Ovary (tissue), 9 donors: ENCODE data around the gene CYP19A1. TPM values are rescaled to one million over a fixed set of nuclear protein-coding genes. Genes with fewer than 3 reads are reported as not detected.

Source experiments
- DNase-seq, 5 donors: peaks; one replicate each; pipeline ENCODE4 v3.0.0-alpha.2; 2019 to 2020
- H3K27ac ChIP-seq, 2 donors: fragments of 200-600 bp; one replicate each; pipeline versions ENCODE4 v1.5.1 to v1.8.0; 2019 to 2022
- H3K27me3 ChIP-seq: fragments of 200-600 bp; one replicate; pipeline ENCODE4 v1.8.0; 2022
- H3K36me3 ChIP-seq: fragments of 200-600 bp; sonication (generic); one replicate; pipeline ENCODE4 v1.5.1; 2019
- H3K4me1 ChIP-seq: one replicate; pipeline ENCODE4 v1.8.1; 2013; ENCODE audit warnings: mild to moderate bottlenecking, moderate library complexity; ENCODE audit not compliant: insufficient read depth
- H3K4me3 ChIP-seq: fragments of 200-600 bp; sonication (generic); one replicate; pipeline ENCODE4 v1.5.1; 2017
- H3K9me3 ChIP-seq, 2 donors: fragments of 200-600 bp in 1 of 2; sonication (generic) in 1 of 2; one replicate each; pipeline versions ENCODE4 v1.5.1 to v1.8.1; 2013 to 2019; ENCODE audit warnings: mild to moderate bottlenecking in 1 of 2, moderate library complexity in 1 of 2
- EP300 ChIP-seq: sonication (generic); formaldehyde crosslinking; IDR thresholded peaks from one replicate; pipeline ENCODE4 v1.6.1; 2017; ENCODE audit warnings: antibody characterized with exemption
- POLR2A ChIP-seq: fragments of 450-650 bp; IDR thresholded peaks from one replicate; pipeline ENCODE4 v1.6.1; 2017; ENCODE audit warnings: antibody characterized with exemption, mild to moderate bottlenecking, moderate library complexity
- WGBS, 3 donors: extraction: QIAGEN DNeasy Blood & Tissue Kit in 1 of 3; methylation state at CpG; one replicate each; pipeline versions ENCODE4 v1.1.5 to v1.1.7; 2013 to 2017; 5-methylcytosine and 5-hydroxymethylcytosine counted together
- intact Hi-C, 4 donors: fragments of 100-400 bp; cut with DNase I; formaldehyde crosslinking; loops; one replicate each; pipeline versions ENCODE4 v1.11.0 to v1.15.1; 2022 to 2023
- polyA plus RNA-seq, 2 donors: library from polyadenylated mRNA; stranded (reverse); fragments of 200-250 nt in 1 of 2; fragments of 350-450 nt in 1 of 2; fragmentation: Illumina TruSeq in 1 of 2; extraction: RNeasy Lipid Tissue Mini Kit (QIAGEN cat#74804) in 1 of 2; gene quantifications; one replicate each; pipeline ENCODE4 v1.2.3, GENCODE V29; 2013 to 2014
- total RNA-seq, 7 donors: library from RNA; depleted of rRNA in 2 of 7; stranded (reverse); fragments of >200 nt in 2 of 7; fragmentation: NEBNext Ultra II Directional in 3 of 7; extraction: Animal tissue kit (Norgen Biotek cat#: 25700) in 3 of 7; gene quantifications; one replicate each; pipeline versions ENCODE4 v1.1.0 to v1.2.4, GENCODE V29; 2016 to 2023
- TF ChIP-seq, protein P1 (sequence below), 3 donors: fragments of 450-650 bp in 2 of 3; fragments of 200-600 bp in 1 of 3; IDR thresholded peaks; one replicate each; pipeline versions ENCODE4 v1.5.1 to v1.8.0; 2016 to 2022; ENCODE audit warnings: antibody characterized with exemption in 3 of 3, mild to moderate bottlenecking in 1 of 3
- donor health status: DM: no; HTN: no; CAD: no; lungs with moderate emphysema.
- donor health status: DM: no; HTN: no; CAD: no.
- donor health status: Bipolar disorder and iron deficiency.
- donor health status: DM: yes; HTN: yes; CAD: no.
- donor health status: DM: no; HTN: no; CAD: no.
- donor health status: DM: yes; HTN: yes; CAD: no.

Gene CYP19A1
- total and polyA plus RNA-seq, 9 donors = 0.81 to 1,570 (median 1.4) TPM

DNA sequence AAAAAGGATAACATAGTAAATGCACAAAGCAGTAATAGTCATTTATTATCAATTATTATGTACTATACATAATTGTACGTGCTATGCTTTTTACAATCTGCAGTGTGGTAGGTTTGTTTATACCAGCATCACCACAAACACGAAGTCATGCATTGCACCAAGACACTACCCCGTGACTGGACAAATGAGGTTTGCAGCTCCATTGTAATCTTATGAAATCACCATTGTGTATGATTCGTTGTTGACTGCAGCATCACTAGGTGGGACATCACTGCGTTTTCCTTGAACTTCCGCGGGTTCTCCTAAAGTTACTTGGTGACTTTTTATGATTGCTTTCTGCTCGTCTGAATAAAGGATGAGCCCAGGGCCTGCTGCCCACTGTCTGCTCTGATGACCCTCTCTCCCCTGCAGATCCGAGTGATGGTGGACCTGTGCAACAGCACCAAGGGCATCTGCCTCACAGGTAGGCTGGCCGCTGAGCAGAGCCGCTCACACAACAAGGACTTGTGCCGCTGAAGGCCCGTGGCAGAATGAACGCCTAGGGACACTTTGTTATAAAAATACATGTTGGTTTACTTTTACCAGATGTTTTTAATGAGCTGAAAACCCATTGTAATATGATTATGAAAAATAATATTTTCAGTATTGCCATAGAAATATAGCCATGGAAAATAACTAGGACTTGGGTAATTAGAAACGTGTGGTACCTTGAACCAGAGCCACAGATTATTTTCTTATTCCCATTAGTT, 38.8 kb upstream of the CYP19A1 start:
- no peak overlapping the region for H3K4me3 ChIP-seq
- 79 to 87% (median 84%) methylated on average over 15 of the region's 15 CpGs for WGBS, 3 donors
- H3K36me3 ChIP-seq = no peaks in the 10 kb centered on the region
- no peak overlapping the region for H3K27ac ChIP-seq
- H3K27me3 ChIP-seq = no peaks in the 10 kb centered on the region
- no peaks in the 10 kb centered on the region for H3K9me3 ChIP-seq
- DNase-seq = no peak
- H3K4me1 ChIP-seq = no peaks in the 10 kb centered on the region
- TF ChIP-seq EP300 (no peak), POLR2A (no peak)
- TF ChIP-seq, protein P1, sequence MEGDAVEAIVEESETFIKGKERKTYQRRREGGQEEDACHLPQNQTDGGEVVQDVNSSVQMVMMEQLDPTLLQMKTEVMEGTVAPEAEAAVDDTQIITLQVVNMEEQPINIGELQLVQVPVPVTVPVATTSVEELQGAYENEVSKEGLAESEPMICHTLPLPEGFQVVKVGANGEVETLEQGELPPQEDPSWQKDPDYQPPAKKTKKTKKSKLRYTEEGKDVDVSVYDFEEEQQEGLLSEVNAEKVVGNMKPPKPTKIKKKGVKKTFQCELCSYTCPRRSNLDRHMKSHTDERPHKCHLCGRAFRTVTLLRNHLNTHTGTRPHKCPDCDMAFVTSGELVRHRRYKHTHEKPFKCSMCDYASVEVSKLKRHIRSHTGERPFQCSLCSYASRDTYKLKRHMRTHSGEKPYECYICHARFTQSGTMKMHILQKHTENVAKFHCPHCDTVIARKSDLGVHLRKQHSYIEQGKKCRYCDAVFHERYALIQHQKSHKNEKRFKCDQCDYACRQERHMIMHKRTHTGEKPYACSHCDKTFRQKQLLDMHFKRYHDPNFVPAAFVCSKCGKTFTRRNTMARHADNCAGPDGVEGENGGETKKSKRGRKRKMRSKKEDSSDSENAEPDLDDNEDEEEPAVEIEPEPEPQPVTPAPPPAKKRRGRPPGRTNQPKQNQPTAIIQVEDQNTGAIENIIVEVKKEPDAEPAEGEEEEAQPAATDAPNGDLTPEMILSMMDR (IDR thresholded peaks at IDR 0.05) = no peak
- intact Hi-C loops = no loop called here

- no peak for DNase-seq
- intact Hi-C loops = no loop called here
- H3K27ac ChIP-seq = no peak overlapping the region
- H3K4me1 ChIP-seq = no peaks in the 10 kb centered on the region
- H3K36me3 ChIP-seq = no peaks in the 10 kb centered on the region
- no peak overlapping the region for H3K4me3 ChIP-seq
- 80 to 83% (median 81%) methylated on average over 3 of the region's 3 CpGs for WGBS, 3 donors
- no peaks in the 10 kb centered on the region for H3K9me3 ChIP-seq
- no peak for TF ChIP-seq POLR2A
- TF ChIP-seq, protein P1 (IDR thresholded peaks at IDR 0.05) = no peak
- no peak for TF ChIP-seq EP300
- no peaks in the 10 kb centered on the region for H3K27me3 ChIP-seq
Observed at GRCh38 chr15:51375966-51376640, 37.7 kb upstream of the CYP19A1 start.

DNA sequence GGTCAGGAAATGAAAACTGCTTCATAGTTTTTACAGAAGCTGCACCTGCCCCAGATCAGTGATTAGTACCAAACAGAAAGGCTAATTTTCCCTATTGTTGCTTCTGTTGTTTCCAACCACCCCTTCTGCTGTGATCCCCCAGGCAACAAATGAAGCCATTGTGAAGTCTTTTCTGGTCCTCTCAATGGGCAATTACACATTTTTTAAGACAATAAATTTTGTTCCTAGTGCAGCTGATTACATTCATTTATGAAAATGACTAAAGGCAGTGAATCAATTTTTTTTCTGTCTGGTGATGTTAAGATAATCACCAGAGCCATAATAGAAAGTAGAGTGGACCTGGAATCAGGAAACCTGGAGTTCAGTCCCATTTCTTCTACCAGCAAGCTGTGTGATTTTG, 35.7 kb upstream of the CYP19A1 start:
- TF ChIP-seq EP300 (no peak), POLR2A (no peak)
- TF ChIP-seq, protein P1 (IDR thresholded peaks at IDR 0.05) = no peak
- Histone ChIP-seq H3K36me3 (no peaks in the 10 kb centered on the region), H3K4me1 (no peaks in the 10 kb centered on the region), H3K27me3 (no peaks in the 10 kb centered on the region), H3K9me3 (no peaks in the 10 kb centered on the region), H3K27ac (no peak overlapping the region), H3K4me3 (no peak overlapping the region)
- no peak for DNase-seq
- intact Hi-C loops = no loop called here

DNA sequence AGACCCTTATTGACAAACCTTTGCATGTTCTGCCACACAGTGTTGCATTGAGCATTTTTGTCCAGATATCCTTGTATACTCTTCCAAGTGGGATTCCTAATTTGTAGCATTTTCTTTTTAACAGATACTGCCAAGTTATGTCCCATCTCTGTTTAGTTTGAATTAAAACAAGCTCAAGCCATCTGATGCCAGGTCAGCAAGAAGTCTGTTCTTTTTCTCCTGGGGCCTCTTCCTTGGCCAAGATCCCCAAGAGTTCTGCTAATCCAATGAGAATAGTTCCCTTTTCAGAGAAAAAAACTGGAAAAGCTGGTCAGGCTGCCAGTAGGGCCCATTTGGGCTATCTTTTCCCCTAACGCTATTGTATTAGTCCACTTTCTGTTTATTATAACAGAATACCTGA, 32.9 kb upstream of the CYP19A1 start:
- Histone ChIP-seq H3K36me3 (no peaks in the 10 kb centered on the region), H3K4me1 (peaks cover 2% of the 10 kb centered on the region), H3K27me3 (no peaks in the 10 kb centered on the region), H3K9me3 (no peaks in the 10 kb centered on the region), H3K27ac (no peak overlapping the region), H3K4me3 (no peak overlapping the region)
- TF ChIP-seq POLR2A (no peak), EP300 (no peak)
- TF ChIP-seq, protein P1 (IDR thresholded peaks at IDR 0.05) = no peak
- WGBS, 3 donors = 52 to 83% (median 65%) methylated on average over 1 of the region's 1 CpG
- intact Hi-C loops = no loop called here
- DNase-seq = no peak
